ENCODE measurements around the gene MAGIX. TPM values are rescaled to one million over a fixed set of nuclear protein-coding genes. Genes with fewer than 3 reads are reported as not detected.
"Not testable (repeated sequence)": the region's sequence is repeated elsewhere in the genome, so short reads cannot be mapped to it uniquely, and the experiment has no call there.

The MAGIX gene
- polyA plus RNA-seq, 3 donors: 1.1 to 2.0 (median 1.5) TPM

DNA sequence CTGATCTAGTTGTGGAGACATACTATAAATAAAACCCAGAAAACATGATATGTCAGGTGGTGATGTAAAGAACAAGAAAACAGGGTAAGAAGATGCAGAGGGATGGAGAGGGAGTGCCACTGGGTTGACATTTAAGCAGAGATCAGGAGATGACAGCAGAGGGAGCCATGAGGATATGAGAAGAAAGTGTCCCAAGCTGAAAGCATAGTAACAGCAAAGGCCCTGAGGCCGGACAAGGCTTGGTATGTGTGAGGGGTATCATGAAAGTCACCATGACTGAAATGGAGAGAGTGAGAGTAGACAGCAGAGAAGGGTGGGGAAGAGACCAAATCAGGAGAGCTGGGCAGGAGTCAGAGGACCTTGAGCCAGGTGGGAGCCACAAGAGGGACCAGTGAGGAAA lies 42.5 kb upstream of the MAGIX start:
- H3K4me2 ChIP-seq (replicated peaks; ENCODE audit: extremely low read depth, low read length, poor library complexity, severe bottlenecking): no peak overlapping the region
- 100% methylated on average over 1 of the region's 1 CpG for WGBS (ENCODE audit: insufficient coverage)
- peak overlapping the region in 2 of 7 donors; percentile 15 to 55 for H3K27ac Mint-ChIP-seq
- peaks cover 0 to 12% (median 2%) of the 10 kb centered on the region in 3 donors for H3K27me3 Mint-ChIP-seq (ENCODE audit: low read depth in 3 of 3)
- H3K9me3 ChIP-seq (replicated peaks in 1 of 2; ENCODE audit: control insufficient read depth in 1 of 2, insufficient read depth in 1 of 2, low read length in 2 of 2): no peaks in the 10 kb centered on the region
- intact Hi-C loops (cut with micrococcal nuclease): loop anchor here (5.0 kb wide), 1 partner anchor 42 kb away; the partner anchor contains the start of gene MAGIX (in 2 of the 2)
- no peak overlapping the region for H3K9ac ChIP-seq (ENCODE audit: insufficient read depth, low read length, poor library complexity, severe bottlenecking)
- TF ChIP-seq, protein P1, sequence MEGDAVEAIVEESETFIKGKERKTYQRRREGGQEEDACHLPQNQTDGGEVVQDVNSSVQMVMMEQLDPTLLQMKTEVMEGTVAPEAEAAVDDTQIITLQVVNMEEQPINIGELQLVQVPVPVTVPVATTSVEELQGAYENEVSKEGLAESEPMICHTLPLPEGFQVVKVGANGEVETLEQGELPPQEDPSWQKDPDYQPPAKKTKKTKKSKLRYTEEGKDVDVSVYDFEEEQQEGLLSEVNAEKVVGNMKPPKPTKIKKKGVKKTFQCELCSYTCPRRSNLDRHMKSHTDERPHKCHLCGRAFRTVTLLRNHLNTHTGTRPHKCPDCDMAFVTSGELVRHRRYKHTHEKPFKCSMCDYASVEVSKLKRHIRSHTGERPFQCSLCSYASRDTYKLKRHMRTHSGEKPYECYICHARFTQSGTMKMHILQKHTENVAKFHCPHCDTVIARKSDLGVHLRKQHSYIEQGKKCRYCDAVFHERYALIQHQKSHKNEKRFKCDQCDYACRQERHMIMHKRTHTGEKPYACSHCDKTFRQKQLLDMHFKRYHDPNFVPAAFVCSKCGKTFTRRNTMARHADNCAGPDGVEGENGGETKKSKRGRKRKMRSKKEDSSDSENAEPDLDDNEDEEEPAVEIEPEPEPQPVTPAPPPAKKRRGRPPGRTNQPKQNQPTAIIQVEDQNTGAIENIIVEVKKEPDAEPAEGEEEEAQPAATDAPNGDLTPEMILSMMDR (IDR thresholded peaks at IDR 0.05): no peak
- peaks cover 0 to 9% (median 6%) of the 10 kb centered on the region in 7 donors for H3K9me3 Mint-ChIP-seq
- peaks cover 14% of the 10 kb centered on the region for H3K79me2 ChIP-seq (ENCODE audit: insufficient read depth, low read length)
- H3K4me1 ChIP-seq (ENCODE audit: control insufficient read depth in 1 of 2, insufficient read depth in 2 of 2, low read length in 2 of 2): peaks cover 10 to 12% of the 10 kb centered on the region in 2 donors
- no peak overlapping the region for H3K4me3 ChIP-seq (replicated peaks in 1 of 3; ENCODE audit: low read depth in 2 of 3, low read length in 3 of 3)
- no peak for DNase-seq
- no peak overlapping the region for H3K27ac ChIP-seq (ENCODE audit: low read depth in 1 of 2, low read length in 2 of 2)
- peaks cover 44 to 52% of the 10 kb centered on the region in 2 donors for H3K36me3 Mint-ChIP-seq
- H3K27me3 ChIP-seq (ENCODE audit: control insufficient read depth in 2 of 2, insufficient read depth in 2 of 2, low read length in 2 of 2): no peaks in the 10 kb centered on the region
- H3K4me1 Mint-ChIP-seq: peaks cover 9% of the 10 kb centered on the region
- no peak overlapping the region for H3K4me3 Mint-ChIP-seq
- H2AFZ ChIP-seq (ENCODE audit: insufficient read depth, low read depth, low read length, poor library complexity, severe bottlenecking): no peak overlapping the region
- peaks cover 40 to 57% of the 10 kb centered on the region in 2 donors for H3K36me3 ChIP-seq (replicated peaks in 1 of 2; ENCODE audit: control insufficient read depth in 1 of 2, insufficient read depth in 2 of 2, low read length in 2 of 2)
- no peaks in the 10 kb centered on the region for H4K20me1 ChIP-seq (ENCODE audit: insufficient read depth, low read length)

DNA sequence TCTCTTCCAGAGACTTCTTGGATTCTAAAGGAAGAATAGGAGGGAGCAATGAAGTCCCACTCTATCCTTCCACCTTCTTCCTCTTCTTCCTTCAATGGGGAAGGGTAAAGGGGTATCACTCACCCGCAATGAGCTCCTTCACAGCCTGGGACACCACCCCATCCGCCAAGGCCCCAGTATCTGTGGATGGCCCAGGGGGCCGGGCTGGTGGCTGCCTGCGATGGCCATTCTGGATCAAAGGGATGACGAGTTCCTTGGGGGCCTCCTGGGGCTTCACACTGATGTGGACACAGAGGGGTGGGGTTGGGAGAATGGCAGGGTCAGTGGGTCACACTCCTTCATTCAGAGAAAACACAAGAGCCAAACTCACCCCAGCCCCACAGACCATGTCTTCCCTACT lies 40.1 kb upstream of the MAGIX start:
- no peak overlapping the region for H3K4me3 ChIP-seq (replicated peaks in 1 of 3; ENCODE audit: low read depth in 2 of 3, low read length in 3 of 3)
- Mint-ChIP-seq H3K4me1 (peaks cover 9% of the 10 kb centered on the region), H3K36me3 (peaks cover 27 to 30% of the 10 kb centered on the region in 2 donors), H3K4me3 (peak overlapping the region; percentile 88 to 92), H3K27me3 (ENCODE audit: low read depth in 3 of 3) (peaks cover 0 to 10% (median 2%) of the 10 kb centered on the region in 3 donors), H3K9me3 (peaks cover 0 to 8% (median 7%) of the 10 kb centered on the region in 7 donors), H3K27ac (peak overlapping the region in 5 of 7 donors; percentile 38 to 96 (median 95))
- no peak overlapping the region for H2AFZ ChIP-seq (ENCODE audit: insufficient read depth, low read depth, low read length, poor library complexity, severe bottlenecking)
- no peaks in the 10 kb centered on the region for H3K27me3 ChIP-seq (ENCODE audit: control insufficient read depth in 2 of 2, insufficient read depth in 2 of 2, low read length in 2 of 2)
- WGBS (ENCODE audit: insufficient coverage): no CpG with 5 or more reads among the region's 5 CpGs
- no peaks in the 10 kb centered on the region for H4K20me1 ChIP-seq (ENCODE audit: insufficient read depth, low read length)
- H3K9ac ChIP-seq (ENCODE audit: insufficient read depth, low read length, poor library complexity, severe bottlenecking): no peak overlapping the region
- no peaks in the 10 kb centered on the region for H3K9me3 ChIP-seq (replicated peaks in 1 of 2; ENCODE audit: control insufficient read depth in 1 of 2, insufficient read depth in 1 of 2, low read length in 2 of 2)
- no peak for DNase-seq
- H3K79me2 ChIP-seq (ENCODE audit: insufficient read depth, low read length): peaks cover 14% of the 10 kb centered on the region
- H3K27ac ChIP-seq (ENCODE audit: low read depth in 1 of 2, low read length in 2 of 2): peak overlapping the region in 1 of 2 donors; percentile 85
- peaks cover 16 to 34% of the 10 kb centered on the region in 2 donors for H3K36me3 ChIP-seq (replicated peaks in 1 of 2; ENCODE audit: control insufficient read depth in 1 of 2, insufficient read depth in 2 of 2, low read length in 2 of 2)
- intact Hi-C loops (cut with micrococcal nuclease): loop anchor here (5.0 kb wide), 1 partner anchor 40 kb away; the partner anchor contains the start of gene MAGIX (in 2 of the 2)
- H3K4me2 ChIP-seq (replicated peaks; ENCODE audit: extremely low read depth, low read length, poor library complexity, severe bottlenecking): peak overlapping the region; percentile 79
- TF ChIP-seq, protein P1 (IDR thresholded peaks at IDR 0.05): no peak
- peaks cover 10 to 12% of the 10 kb centered on the region in 2 donors for H3K4me1 ChIP-seq (ENCODE audit: control insufficient read depth in 1 of 2, insufficient read depth in 2 of 2, low read length in 2 of 2)

DNA sequence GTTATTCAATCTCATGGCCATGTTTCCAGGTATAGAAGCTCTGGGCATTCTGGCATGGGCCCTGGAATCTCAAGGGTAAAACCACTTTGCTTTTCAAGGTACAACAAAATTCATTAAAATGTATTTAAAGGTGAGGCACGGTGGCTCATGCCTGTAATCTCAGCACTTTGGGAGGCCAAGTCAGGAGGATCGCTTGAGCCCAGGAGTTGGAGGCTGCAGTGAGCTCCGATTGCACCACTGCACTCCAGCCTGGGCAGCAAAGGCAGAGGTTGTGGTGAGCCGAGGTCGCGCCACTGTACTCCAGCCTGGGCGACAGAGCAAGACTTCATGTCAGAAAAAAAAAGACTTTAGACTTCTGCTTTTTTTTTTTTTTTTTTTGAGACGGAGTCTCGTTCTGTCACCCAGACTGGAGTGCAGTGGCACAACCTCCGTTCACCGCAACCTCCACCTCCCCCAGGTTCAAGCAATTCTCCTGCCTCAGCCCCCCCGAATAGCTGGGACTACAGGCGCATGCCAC lies 34.8 kb upstream of the MAGIX start:
- H4K20me1 ChIP-seq (ENCODE audit: insufficient read depth, low read length); H3K79me2 ChIP-seq (ENCODE audit: insufficient read depth, low read length); H3K4me3 ChIP-seq (replicated peaks in 1 of 3; ENCODE audit: low read depth in 2 of 3, low read length in 3 of 3); H3K27me3 ChIP-seq (ENCODE audit: control insufficient read depth in 2 of 2, insufficient read depth in 2 of 2, low read length in 2 of 2); H3K36me3 Mint-ChIP-seq; H3K4me2 ChIP-seq (replicated peaks; ENCODE audit: extremely low read depth, low read length, poor library complexity, severe bottlenecking); H3K27me3 Mint-ChIP-seq (ENCODE audit: low read depth in 3 of 3); H3K4me3 Mint-ChIP-seq; H3K27ac ChIP-seq (ENCODE audit: low read depth in 1 of 2, low read length in 2 of 2); H3K36me3 ChIP-seq (replicated peaks in 1 of 2; ENCODE audit: control insufficient read depth in 1 of 2, insufficient read depth in 2 of 2, low read length in 2 of 2); H3K27ac Mint-ChIP-seq; H3K9me3 ChIP-seq (replicated peaks in 1 of 2; ENCODE audit: control insufficient read depth in 1 of 2, insufficient read depth in 1 of 2, low read length in 2 of 2); H3K9ac ChIP-seq (ENCODE audit: insufficient read depth, low read length, poor library complexity, severe bottlenecking); H3K4me1 Mint-ChIP-seq; intact Hi-C loops (cut with micrococcal nuclease); H2AFZ ChIP-seq (ENCODE audit: insufficient read depth, low read depth, low read length, poor library complexity, severe bottlenecking): not testable (repeated sequence)
- H3K9me3 Mint-ChIP-seq: peaks cover 0 to 18% (median 8%) of the 10 kb centered on the region in 7 donors
- peak in 1 of 3 donors; percentile 1 for DNase-seq
- WGBS (ENCODE audit: insufficient coverage): no CpG with 5 or more reads among the region's 13 CpGs
- peaks cover 9 to 13% of the 10 kb centered on the region in 2 donors for H3K4me1 ChIP-seq (ENCODE audit: control insufficient read depth in 1 of 2, insufficient read depth in 2 of 2, low read length in 2 of 2)
